SK-N-MC (cell line): ENCODE results near the gene ZMYM2.

ENCODE experiments used
- EZH2 ChIP-seq: fragments of 200-600 bp; sonication (generic); IDR thresholded peaks from one replicate; pipeline ENCODE4 v1.6.1; 2017; ENCODE audit warnings: antibody characterized with exemption
- POLR2AphosphoS5 ChIP-seq: IDR thresholded peaks from 2 replicates; pipeline ENCODE4 v1.6.1; 2012; ENCODE audit warnings: mild to moderate bottlenecking, low read depth, low read length, borderline replicate concordance

DNA sequence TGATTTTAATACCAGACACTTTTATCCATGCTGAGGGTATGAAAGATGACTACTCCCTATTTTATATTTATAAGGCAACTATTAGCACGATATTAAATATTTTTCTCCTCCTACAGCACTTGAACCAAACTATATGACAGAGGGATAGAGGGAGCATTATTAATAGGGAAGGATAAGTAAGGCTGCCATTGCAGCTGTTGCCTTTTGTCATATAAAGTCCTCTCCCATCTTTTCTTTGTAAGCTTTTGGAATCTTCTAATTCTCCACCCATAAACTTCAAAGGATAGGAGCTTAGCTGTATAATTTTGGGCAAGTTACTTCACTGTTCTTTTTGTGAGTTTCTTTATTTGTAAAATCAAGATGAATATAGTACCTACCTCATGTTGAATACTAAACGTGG is 95.4 kb downstream of the ZMYM2 start:
- TF ChIP-seq EZH2: no peak
- no peak for TF ChIP-seq POLR2AphosphoS5
